NCI-H2029 (cell line): ENCODE results near the gene MBOAT2.

Experiments used
- DNase-seq: peaks from one replicate; lab custom pipeline; 2025; lab: John Stamatoyannopoulos, UW

The MBOAT2 gene

DNA sequence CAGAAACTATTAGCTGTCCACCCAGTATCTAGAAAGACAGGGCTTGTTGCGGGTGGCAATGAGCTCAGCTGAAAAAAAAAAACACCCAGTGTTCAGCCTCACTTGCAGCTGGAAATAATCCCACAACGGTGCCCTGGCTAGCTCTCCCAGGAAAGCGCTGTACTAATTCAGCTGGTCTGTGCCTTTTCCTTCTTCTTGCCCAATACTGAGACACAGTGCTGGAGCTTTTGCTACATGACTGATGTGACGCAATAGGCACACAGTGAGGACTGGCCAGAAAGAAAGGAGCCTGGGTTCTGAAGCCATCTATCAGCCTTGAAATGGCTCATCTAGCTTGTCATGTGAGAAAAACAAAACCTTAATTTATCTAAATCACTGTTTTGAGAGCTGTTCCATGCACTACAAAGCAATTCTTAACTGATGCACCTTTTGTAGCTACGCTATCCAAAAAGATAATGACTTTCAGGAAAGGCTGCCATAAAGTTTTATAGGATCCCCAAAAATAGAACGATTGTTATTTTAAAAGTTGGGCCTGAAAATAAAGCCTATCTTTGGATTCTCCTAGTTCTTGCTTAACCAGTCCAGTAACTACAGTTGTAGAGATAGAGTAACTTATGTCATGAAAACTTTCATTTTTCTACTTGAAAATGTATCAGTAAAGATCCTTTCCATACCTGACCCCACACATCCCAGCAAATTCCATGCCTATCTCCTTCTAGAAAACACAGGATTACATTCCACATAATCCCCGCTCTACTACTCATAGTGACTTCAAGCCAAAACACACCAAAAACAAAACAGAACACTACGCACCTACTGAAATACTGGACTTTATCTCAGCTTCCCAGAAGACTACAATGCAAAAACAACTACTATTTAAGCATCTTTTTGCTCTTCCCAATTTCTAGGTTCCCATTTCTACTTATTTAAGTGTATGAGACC, 181.9 kb downstream of the MBOAT2 start:
- no peak for DNase-seq

DNA sequence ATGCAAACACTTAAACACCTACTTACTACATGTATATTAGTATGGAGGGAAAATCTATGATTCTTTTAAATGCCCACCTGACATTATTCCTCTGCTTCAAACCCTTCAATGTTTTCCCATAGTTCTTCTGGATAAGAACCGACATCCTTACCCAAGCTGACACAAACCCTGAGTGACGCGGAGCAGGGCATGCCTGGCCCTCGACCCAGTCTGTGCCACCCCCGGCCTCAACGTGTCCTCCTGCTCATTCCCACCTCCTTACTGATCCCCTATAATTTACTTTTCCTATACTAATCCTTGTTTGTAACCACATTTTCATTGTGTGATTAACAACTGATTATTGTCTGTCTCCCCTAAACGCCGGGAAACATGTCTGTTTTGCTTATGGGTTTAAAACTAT, 183.5 kb downstream of the MBOAT2 start:
- no peak for DNase-seq

DNA sequence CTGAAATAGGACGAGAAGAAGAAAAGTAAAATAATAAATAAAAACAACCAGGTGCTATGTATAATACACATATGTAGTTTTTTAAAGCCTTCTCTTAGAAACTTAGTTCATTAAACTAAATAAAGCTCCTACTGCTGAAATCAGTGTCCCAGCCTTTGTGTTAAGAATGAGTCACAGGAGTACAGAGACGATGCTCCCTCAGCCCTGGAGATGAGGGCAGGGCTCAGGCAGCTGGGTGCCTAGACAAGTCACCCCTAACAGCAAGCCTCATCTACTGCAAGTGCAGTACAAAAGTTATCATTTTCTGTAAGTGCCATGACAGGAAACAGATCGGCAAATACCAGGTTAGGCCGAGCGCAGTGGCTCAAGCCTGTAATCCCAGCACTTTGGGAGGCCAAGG, 184.3 kb downstream of the MBOAT2 start:
- DNase-seq = no peak

- no peak for DNase-seq
These were observed 186.3 kb downstream of the MBOAT2 start for GRCh38 chr2:8817221-8817620.

GRCh38 chr2:8806885-8807704, 196.4 kb downstream of the MBOAT2 start:
- DNase-seq = peak; percentile 32

DNA sequence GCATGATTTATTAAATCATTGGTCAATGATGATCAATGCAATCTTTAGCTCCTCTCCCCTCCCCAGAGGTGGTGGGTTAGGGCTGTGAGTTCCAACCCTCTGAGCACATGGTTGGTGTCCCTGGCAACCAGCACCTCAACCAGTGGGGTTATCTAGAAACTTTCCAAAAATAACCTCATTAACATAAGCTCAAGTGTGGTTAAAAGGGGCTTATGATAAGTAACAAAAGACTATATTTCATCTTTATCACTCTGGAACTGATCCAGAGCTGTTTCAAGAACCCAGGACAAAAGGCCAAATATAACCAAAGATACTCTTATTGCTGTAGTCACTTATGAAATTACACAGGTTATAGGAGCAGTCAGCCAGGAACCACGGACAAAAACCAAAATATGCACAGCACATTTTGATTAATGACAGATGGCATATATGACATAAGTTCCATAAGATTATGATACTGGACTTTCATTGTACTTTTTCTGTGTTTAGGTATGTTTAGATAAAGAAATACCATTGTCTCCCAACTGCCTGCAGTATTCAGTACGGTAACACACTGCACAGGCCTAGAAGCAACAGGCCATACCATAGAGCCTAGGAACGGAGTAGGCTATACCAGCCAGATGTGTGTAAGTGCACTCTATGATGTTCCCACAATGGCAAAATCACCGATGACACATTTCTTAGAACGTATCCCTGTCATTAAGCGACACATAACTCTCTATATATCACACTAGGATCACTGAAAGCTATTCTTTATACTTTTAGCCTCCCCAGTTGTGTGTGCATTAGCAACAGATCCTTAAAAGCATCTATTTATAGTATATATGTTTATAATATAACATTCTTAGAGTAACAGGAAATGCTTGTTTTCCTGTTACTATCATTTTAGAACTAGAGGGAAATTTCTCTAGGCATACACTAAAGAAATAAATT, 197.9 kb downstream of the MBOAT2 start:
- no peak for DNase-seq

- DNase-seq = peak; percentile 91
These were observed 199.7 kb downstream of the MBOAT2 start for GRCh38 chr2:8803658-8804379.

GRCh38 chr2:8802741-8803140, 200.7 kb downstream of the MBOAT2 start:
- no peak for DNase-seq
